ENCODE data around the gene TBC1D17. TPM values are rescaled to one million over a fixed set of nuclear protein-coding genes. Genes with fewer than 3 reads are reported as not detected.

TBC1D17 gene
- total and polyA plus RNA-seq, 10 of the 15 experiments (the other 5 are each of a cell fraction or from before 2014, with no cell fraction given), result 0.42 to 20.4 (median 11.2) TPM

DNA sequence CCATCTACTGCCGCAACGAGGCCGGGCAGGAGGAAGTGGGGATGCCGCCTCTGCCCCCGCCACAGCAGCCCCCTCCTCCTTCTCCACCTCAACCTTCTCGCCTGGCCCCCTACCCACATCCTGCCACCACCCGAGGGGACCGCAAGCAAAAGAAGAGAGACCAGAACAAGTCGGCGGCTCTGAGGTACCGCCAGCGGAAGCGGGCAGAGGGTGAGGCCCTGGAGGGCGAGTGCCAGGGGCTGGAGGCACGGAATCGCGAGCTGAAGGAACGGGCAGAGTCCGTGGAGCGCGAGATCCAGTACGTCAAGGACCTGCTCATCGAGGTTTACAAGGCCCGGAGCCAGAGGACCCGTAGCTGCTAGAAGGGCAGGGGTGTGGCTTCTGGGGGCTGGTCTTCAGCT, 55.2 kb downstream of the TBC1D17 start:
- Histone ChIP-seq H2AFZ (ENCODE audit: control insufficient read depth, low read depth, low read length) (no peak overlapping the region), H3K27ac (ENCODE audit: control insufficient read depth, insufficient read depth) (no peak overlapping the region), H3K36me3 (ENCODE audit: control insufficient read depth in 2 of 2, insufficient read depth in 2 of 2, low read length in 1 of 2) (peaks cover 6 to 9% of the 10 kb centered on the region in 2 experiments; a peak in 3 of 4 replicates), H3K4me2 (ENCODE audit: control insufficient read depth, insufficient read depth) (no peak overlapping the region), H3K79me2 (ENCODE audit: control insufficient read depth, insufficient read depth, low read length) (peaks cover 40% of the 10 kb centered on the region), H3K9me3 (replicated peaks; ENCODE audit: control insufficient read depth, insufficient read depth, low read length) (no peaks in the 10 kb centered on the region), H4K20me1 (ENCODE audit: control insufficient read depth, insufficient read depth) (no peaks in the 10 kb centered on the region), H3K27me3 (replicated peaks in 1 of 2; ENCODE audit: control insufficient read depth in 2 of 2, insufficient read depth in 2 of 2, low read length in 1 of 2) (no peaks in the 10 kb centered on the region), H3K4me1 (ENCODE audit: control insufficient read depth, insufficient read depth, low read length) (peaks cover 6% of the 10 kb centered on the region), H3K4me3 (no peak overlapping the region), H3K9ac (ENCODE audit: control insufficient read depth, insufficient read depth, low read length) (no peak overlapping the region)
- DNase-seq (ENCODE audit: low read depth, low spot score), result no peak
- ChIA-PET RAD21 (ENCODE audit: unreplicated experiment) (interaction anchor here (0.6 kb wide), 1 partner anchor 21 kb away, joined by 3 read pairs; no protein-coding TSS in a partner anchor), SMC1A (ENCODE audit: uncharacterized antibody, unreplicated experiment) (interaction anchor here (1.2 kb wide), 1 partner anchor 21 kb away, joined by 3 read pairs; no protein-coding TSS in a partner anchor), CTCF (interaction anchor here (0.6 to 0.7 kb wide), 2 partner anchors 47 to 51 kb away, joined by 3 read pairs; no protein-coding TSS in a partner anchor), POLR2A (interaction anchor here (0.8 kb wide), 1 partner anchor 21 kb away, joined by 5 read pairs; no protein-coding TSS in a partner anchor)
- in situ Hi-C loops (cut with MboI) (loop anchor here (10.0 kb wide), 1 partner anchor 202 kb away; no protein-coding TSS in a partner anchor), intact Hi-C loops (cut with micrococcal nuclease; ENCODE audit: unreplicated experiment) (no loop called here)
- no TSS peak for BruUV-seq (replicated peaks)
- TF ChIP-seq POLR2A (IDR thresholded peaks at IDR 0.05; ENCODE audit: low read depth, low read length), result peak; percentile 66
- TF ChIP-seq SREBF2 (IDR thresholded peaks at IDR 0.05; ENCODE audit: low read length), result no peak
- peak; percentile 75 for TF ChIP-seq POLR2AphosphoS2 (IDR thresholded peaks at IDR 0.05; ENCODE audit: low read depth, low read length)
- TF ChIP-seq POLR2AphosphoS5 (IDR thresholded peaks at IDR 0.05; ENCODE audit: low read length), result peak; percentile 22; the same call in 1 of the 2 replicates
- TF ChIP-seq ZNF24 (IDR thresholded peaks at IDR 0.05), result no peak
- TF ChIP-seq ZBED1 (IDR thresholded peaks at IDR 0.05; ENCODE audit: borderline replicate concordance), result 0 out of 2 replicates have a peak, but pooled peaks have one; percentile 4
- WGBS (ENCODE audit: insufficient coverage, insufficient replicate concordance, low lambda C conversion rate, missing lambda C conversion rate), result 82% methylated on average over 25 of the region's 25 CpGs
- no peak for FAIRE-seq
- no peak for ATAC-seq

GRCh38 chr19:49933643-49934042, 56.1 kb downstream of the TBC1D17 start:
- no peak overlapping the region for H3K27ac ChIP-seq (ENCODE audit: control insufficient read depth, insufficient read depth)
- no peak overlapping the region for H2AFZ ChIP-seq (ENCODE audit: control insufficient read depth, low read depth, low read length)
- intact Hi-C loops (cut with micrococcal nuclease; ENCODE audit: unreplicated experiment) (no loop called here), in situ Hi-C loops (cut with MboI) (loop anchor here (10.0 kb wide), 1 partner anchor 201 kb away; no protein-coding TSS in a partner anchor)
- ChIA-PET RAD21 (ENCODE audit: unreplicated experiment) (interaction anchor here (0.8 kb wide), 1 partner anchor 64 kb away, joined by 3 read pairs; no protein-coding TSS in a partner anchor), SMC1A (ENCODE audit: uncharacterized antibody, unreplicated experiment) (interaction anchor here (1.2 kb wide), 1 partner anchor 22 kb away, joined by 3 read pairs; no protein-coding TSS in a partner anchor), POLR2A (interaction anchor here (0.8 to 1.5 kb wide), 2 partner anchors 14 to 22 kb away, joined by 3 to 5 read pairs; no protein-coding TSS in a partner anchor), CTCF (interaction anchor here (0.6 to 1.5 kb wide), 3 partner anchors 46 to 50 kb away, joined by 3 to 4 read pairs (median 3); no protein-coding TSS in a partner anchor)
- WGBS (ENCODE audit: insufficient coverage, insufficient replicate concordance, low lambda C conversion rate, missing lambda C conversion rate), result 87% methylated on average over 8 of the region's 8 CpGs
- no peaks in the 10 kb centered on the region for H3K9me3 ChIP-seq (replicated peaks; ENCODE audit: control insufficient read depth, insufficient read depth, low read length)
- H4K20me1 ChIP-seq (ENCODE audit: control insufficient read depth, insufficient read depth), result no peaks in the 10 kb centered on the region
- H3K27me3 ChIP-seq (replicated peaks in 1 of 2; ENCODE audit: control insufficient read depth in 2 of 2, insufficient read depth in 2 of 2, low read length in 1 of 2), result no peaks in the 10 kb centered on the region
- H3K4me2 ChIP-seq (ENCODE audit: control insufficient read depth, insufficient read depth), result no peak overlapping the region
- peaks cover 32% of the 10 kb centered on the region for H3K79me2 ChIP-seq (ENCODE audit: control insufficient read depth, insufficient read depth, low read length)
- H3K9ac ChIP-seq (ENCODE audit: control insufficient read depth, insufficient read depth, low read length), result no peak overlapping the region
- H3K36me3 ChIP-seq (ENCODE audit: control insufficient read depth in 2 of 2, insufficient read depth in 2 of 2, low read length in 1 of 2), result peaks cover 6 to 9% of the 10 kb centered on the region in 2 experiments; a peak in 3 of 4 replicates
- no peak for ATAC-seq
- no TSS peak for BruUV-seq (replicated peaks)
- peaks cover 4% of the 10 kb centered on the region for H3K4me1 ChIP-seq (ENCODE audit: control insufficient read depth, insufficient read depth, low read length)
- DNase-seq (ENCODE audit: low read depth, low spot score), result no peak
- no peak overlapping the region for H3K4me3 ChIP-seq
- FAIRE-seq, result no peak
- TF ChIP-seq ESRRA (IDR thresholded peaks at IDR 0.05; ENCODE audit: low read length), result no peak
- no peak for TF ChIP-seq BCL3 (IDR thresholded peaks at IDR 0.05; ENCODE audit: borderline replicate concordance, insufficient read depth, low read depth, low read length, poor library complexity, severe bottlenecking)
- TF ChIP-seq, protein P1, sequence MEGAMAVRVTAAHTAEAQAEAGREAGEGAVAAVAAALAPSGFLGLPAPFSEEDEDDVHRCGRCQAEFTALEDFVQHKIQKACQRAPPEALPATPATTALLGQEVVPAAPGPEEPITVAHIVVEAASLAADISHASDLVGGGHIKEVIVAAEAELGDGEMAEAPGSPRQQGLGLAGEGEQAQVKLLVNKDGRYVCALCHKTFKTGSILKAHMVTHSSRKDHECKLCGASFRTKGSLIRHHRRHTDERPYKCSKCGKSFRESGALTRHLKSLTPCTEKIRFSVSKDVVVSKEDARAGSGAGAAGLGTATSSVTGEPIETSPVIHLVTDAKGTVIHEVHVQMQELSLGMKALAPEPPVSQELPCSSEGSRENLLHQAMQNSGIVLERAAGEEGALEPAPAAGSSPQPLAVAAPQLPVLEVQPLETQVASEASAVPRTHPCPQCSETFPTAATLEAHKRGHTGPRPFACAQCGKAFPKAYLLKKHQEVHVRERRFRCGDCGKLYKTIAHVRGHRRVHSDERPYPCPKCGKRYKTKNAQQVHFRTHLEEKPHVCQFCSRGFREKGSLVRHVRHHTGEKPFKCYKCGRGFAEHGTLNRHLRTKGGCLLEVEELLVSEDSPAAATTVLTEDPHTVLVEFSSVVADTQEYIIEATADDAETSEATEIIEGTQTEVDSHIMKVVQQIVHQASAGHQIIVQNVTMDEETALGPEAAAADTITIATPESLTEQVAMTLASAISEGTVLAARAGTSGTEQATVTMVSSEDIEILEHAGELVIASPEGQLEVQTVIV (IDR thresholded peaks at IDR 0.05; ENCODE audit: borderline replicate concordance, partially characterized antibody), result no peak
- no peak for TF ChIP-seq CEBPB (IDR thresholded peaks at IDR 0.05; ENCODE audit: borderline replicate concordance in 1 of 2, low read depth in 2 of 2, low read length in 2 of 2)
- TF ChIP-seq BACH1 (IDR thresholded peaks at IDR 0.05; ENCODE audit: borderline replicate concordance), result 0 out of 2 replicates have a peak, but pooled peaks have one; percentile 38
- no peak for TF ChIP-seq YY1 (IDR thresholded peaks at IDR 0.05; ENCODE audit: low read depth, low read length)
- peak; percentile 85 for TF ChIP-seq POLR2AphosphoS5 (IDR thresholded peaks at IDR 0.05; ENCODE audit: low read length)
- TF ChIP-seq WRNIP1 (IDR thresholded peaks at IDR 0.05; ENCODE audit: borderline replicate concordance, low read depth, low read length), result no peak
- no peak for TF ChIP-seq ZNF274 (IDR thresholded peaks at IDR 0.05; ENCODE audit: insufficient read depth, insufficient read length)
